Liver (tissue), 9 donors: Measurements from ENCODE around the gene USP24. TPM values are rescaled to one million over a fixed set of nuclear protein-coding genes. Genes with fewer than 3 reads are reported as not detected.

Experiments used
- DNase-seq: peaks from one replicate; pipeline ENCODE4 v3.0.0-alpha.2; 2017; ENCODE audit warnings: low spot score
- H3K27ac ChIP-seq, 2 donors: one replicate each; pipeline ENCODE4 v1.7.0; 2013; ENCODE audit warnings: inconsistent platforms in 2 of 2, low read length in 2 of 2, control low read depth in 1 of 2, low read depth in 1 of 2, mild to moderate bottlenecking in 1 of 2
- H3K27me3 ChIP-seq, 4 donors: one replicate each; pipeline versions ENCODE4 v1.6.1 to v1.7.0; 2013; ENCODE audit warnings: low read length in 3 of 4, inconsistent platforms in 1 of 4, mild to moderate bottlenecking in 1 of 4, moderate library complexity in 1 of 4; ENCODE audit not compliant: control insufficient read depth in 4 of 4, insufficient read depth in 4 of 4
- H3K36me3 ChIP-seq, 4 donors: one replicate each; pipeline versions ENCODE4 v1.6.1 to v1.7.0; 2013; ENCODE audit warnings: low read length in 3 of 4, mild to moderate bottlenecking in 3 of 4, low read depth in 1 of 4, moderate library complexity in 1 of 4; ENCODE audit not compliant: control insufficient read depth in 4 of 4, insufficient read depth in 3 of 4
- H3K4me1 ChIP-seq, 4 donors: one replicate each; pipeline versions ENCODE4 v1.6.1 to v1.7.0; 2013; ENCODE audit warnings: low read length in 3 of 4, mild to moderate bottlenecking in 3 of 4, moderate library complexity in 1 of 4; ENCODE audit not compliant: control insufficient read depth in 4 of 4, insufficient read depth in 4 of 4
- H3K4me3 ChIP-seq, 3 donors: one replicate each; pipeline versions ENCODE4 v1.6.1 to v1.7.0; 2013; ENCODE audit warnings: low read length in 3 of 3, control low read depth in 1 of 3, low read depth in 1 of 3, mild to moderate bottlenecking in 1 of 3
- H3K9ac ChIP-seq, 2 donors: one replicate each; pipeline ENCODE4 v1.7.0; 2013; ENCODE audit warnings: low read length in 2 of 2, mild to moderate bottlenecking in 2 of 2, moderate library complexity in 2 of 2, control low read depth in 1 of 2, low read depth in 1 of 2
- H3K9me3 ChIP-seq, 4 donors: one replicate each; pipeline versions ENCODE4 v1.6.1 to v1.7.0; 2013; ENCODE audit warnings: low read length in 3 of 4; ENCODE audit not compliant: control insufficient read depth in 4 of 4
- EGR1 ChIP-seq, 2 donors: IDR thresholded peaks; 2 replicates each; pipeline ENCODE4 v1.6.1; 2016 to 2018; ENCODE audit warnings: antibody characterized with exemption in 2 of 2, low read depth in 2 of 2
- GABPA ChIP-seq, 2 donors: IDR thresholded peaks in 1 of 2; conservative IDR thresholded peaks in 1 of 2; 2 replicates each; pipeline ENCODE4 v1.6.1; 2016; ENCODE audit warnings: antibody characterized with exemption in 2 of 2, mild to moderate bottlenecking in 1 of 2, moderate library complexity in 1 of 2
- HNF4A ChIP-seq, 2 donors: conservative IDR thresholded peaks; 2 replicates each; pipeline ENCODE4 v1.6.1; 2016; ENCODE audit warnings: antibody characterized with exemption in 2 of 2, mild to moderate bottlenecking in 2 of 2
- NR2F2 ChIP-seq: IDR thresholded peaks from 2 replicates; pipeline ENCODE4 v1.6.1; 2016; ENCODE audit warnings: antibody characterized with exemption
- RAD21 ChIP-seq, 2 donors: IDR thresholded peaks; 2 replicates each; pipeline ENCODE4 v1.6.1; 2016; ENCODE audit warnings: antibody characterized with exemption in 2 of 2, mild to moderate bottlenecking in 2 of 2
- SP1 ChIP-seq: IDR thresholded peaks from 2 replicates; pipeline ENCODE4 v1.6.1; 2018; ENCODE audit warnings: antibody characterized with exemption, mild to moderate bottlenecking
- TAF1 ChIP-seq: conservative IDR thresholded peaks from 2 replicates; pipeline ENCODE4 v1.6.1; 2016; ENCODE audit warnings: antibody characterized with exemption, mild to moderate bottlenecking
- WGBS: extraction: QIAGEN DNeasy Blood & Tissue Kit; methylation state at CpG from one replicate; pipeline ENCODE4 v1.1.7; 2013; 5-methylcytosine and 5-hydroxymethylcytosine counted together
- polyA plus RNA-seq, 2 donors: library from polyadenylated mRNA; stranded (reverse) in 1 of 2; unstranded in 1 of 2; fragments of 200-250 nt in 1 of 2; fragments of >200 nt in 1 of 2; fragmentation: Nextera tagmentation in 1 of 2; extraction: Ambion mirVana in 1 of 2; gene quantifications; one replicate each; pipeline versions ENCODE4 v1.2.1 to v1.2.3, GENCODE V29; 2013 to 2015
- total RNA-seq, 2 donors: library from RNA; depleted of rRNA; stranded (reverse); fragments of >200 nt; gene quantifications; one replicate each; pipeline ENCODE4 v1.2.3, GENCODE V29; 2014
- TF ChIP-seq, protein P1 (sequence below): fragments of 150-350 bp; IDR thresholded peaks from 2 replicates; pipeline ENCODE4 v1.5.1; 2017; ENCODE audit warnings: improper control_type of control experiment, low read depth, low read length; ENCODE audit not compliant: missing input control
- TF ChIP-seq, protein P2 (sequence below): IDR thresholded peaks from 2 replicates; pipeline ENCODE4 v1.6.1; 2016; ENCODE audit warnings: antibody characterized with exemption, mild to moderate bottlenecking
- TF ChIP-seq, protein P3 (sequence below): IDR thresholded peaks from 2 replicates; pipeline ENCODE4 v1.6.1; 2016; ENCODE audit warnings: antibody characterized with exemption
- TF ChIP-seq, protein P4 (sequence below): IDR thresholded peaks from 2 replicates; pipeline ENCODE4 v1.6.1; 2016; ENCODE audit warnings: antibody characterized with exemption
- donor health status: healthy.
- donor health status: healthy.
- donor health status: healthy.
- donor health status: healthy.
- donor health status: healthy.

The USP24 gene
- total and polyA plus RNA-seq, 4 donors: 7.0 to 75.8 (median 20.3) TPM

DNA sequence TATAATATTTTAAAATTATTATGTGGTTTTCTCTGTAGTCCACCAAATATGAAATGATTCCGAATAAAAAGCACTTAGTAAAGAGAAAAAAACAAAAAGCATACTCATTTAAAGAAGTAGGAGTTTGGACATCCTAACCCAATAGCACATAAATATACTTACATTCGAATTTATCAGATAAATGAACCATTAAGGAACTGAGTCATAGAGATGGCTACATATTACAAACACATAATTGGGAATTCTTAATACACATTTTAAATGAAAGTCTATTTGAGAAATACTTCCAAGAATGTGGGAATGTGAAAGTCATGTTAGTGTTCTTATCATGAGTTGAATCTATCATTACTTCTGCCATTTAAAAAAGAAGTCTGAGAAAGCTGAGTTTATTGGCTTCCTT lies 75.0 kb downstream of the USP24 start (continued):
- TF ChIP-seq SP1: no peak

DNA sequence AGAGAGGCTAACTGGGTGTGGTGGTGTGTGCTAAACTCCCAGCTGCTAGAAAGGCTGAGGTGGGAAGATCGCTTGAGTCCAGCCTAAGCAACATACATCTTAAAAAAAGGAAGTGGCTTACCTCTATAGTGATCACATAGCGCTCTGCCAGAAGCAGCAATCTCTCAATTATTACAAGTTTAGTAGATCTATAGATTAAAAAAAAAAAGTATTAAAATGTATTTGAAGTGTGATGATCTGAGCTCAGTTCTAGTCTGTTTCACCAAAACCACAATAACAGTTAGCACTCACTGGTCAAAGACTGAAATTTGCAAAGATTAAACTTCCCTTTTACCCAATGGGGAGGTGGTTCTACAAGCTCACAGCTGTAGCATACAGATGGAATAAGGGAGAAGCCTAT lies 76.3 kb downstream of the USP24 start:
- H3K9me3 ChIP-seq: no peaks in the 10 kb centered on the region
- 88% methylated on average over 2 of the region's 2 CpGs for WGBS
- TF ChIP-seq, protein P1, sequence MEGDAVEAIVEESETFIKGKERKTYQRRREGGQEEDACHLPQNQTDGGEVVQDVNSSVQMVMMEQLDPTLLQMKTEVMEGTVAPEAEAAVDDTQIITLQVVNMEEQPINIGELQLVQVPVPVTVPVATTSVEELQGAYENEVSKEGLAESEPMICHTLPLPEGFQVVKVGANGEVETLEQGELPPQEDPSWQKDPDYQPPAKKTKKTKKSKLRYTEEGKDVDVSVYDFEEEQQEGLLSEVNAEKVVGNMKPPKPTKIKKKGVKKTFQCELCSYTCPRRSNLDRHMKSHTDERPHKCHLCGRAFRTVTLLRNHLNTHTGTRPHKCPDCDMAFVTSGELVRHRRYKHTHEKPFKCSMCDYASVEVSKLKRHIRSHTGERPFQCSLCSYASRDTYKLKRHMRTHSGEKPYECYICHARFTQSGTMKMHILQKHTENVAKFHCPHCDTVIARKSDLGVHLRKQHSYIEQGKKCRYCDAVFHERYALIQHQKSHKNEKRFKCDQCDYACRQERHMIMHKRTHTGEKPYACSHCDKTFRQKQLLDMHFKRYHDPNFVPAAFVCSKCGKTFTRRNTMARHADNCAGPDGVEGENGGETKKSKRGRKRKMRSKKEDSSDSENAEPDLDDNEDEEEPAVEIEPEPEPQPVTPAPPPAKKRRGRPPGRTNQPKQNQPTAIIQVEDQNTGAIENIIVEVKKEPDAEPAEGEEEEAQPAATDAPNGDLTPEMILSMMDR: no peak
- TF ChIP-seq SP1 (no peak), TAF1 (no peak), HNF4A (conservative IDR thresholded peaks at IDR 0.05) (no peak), EGR1 (IDR thresholded peaks at IDR 0.05; ENCODE audit: low read depth in 2 of 2) (no peak), GABPA (IDR thresholded peaks at IDR 0.05 in 1 of 2, conservative IDR thresholded peaks at IDR 0.05 in 1 of 2) (no peak)
- TF ChIP-seq, protein P2, sequence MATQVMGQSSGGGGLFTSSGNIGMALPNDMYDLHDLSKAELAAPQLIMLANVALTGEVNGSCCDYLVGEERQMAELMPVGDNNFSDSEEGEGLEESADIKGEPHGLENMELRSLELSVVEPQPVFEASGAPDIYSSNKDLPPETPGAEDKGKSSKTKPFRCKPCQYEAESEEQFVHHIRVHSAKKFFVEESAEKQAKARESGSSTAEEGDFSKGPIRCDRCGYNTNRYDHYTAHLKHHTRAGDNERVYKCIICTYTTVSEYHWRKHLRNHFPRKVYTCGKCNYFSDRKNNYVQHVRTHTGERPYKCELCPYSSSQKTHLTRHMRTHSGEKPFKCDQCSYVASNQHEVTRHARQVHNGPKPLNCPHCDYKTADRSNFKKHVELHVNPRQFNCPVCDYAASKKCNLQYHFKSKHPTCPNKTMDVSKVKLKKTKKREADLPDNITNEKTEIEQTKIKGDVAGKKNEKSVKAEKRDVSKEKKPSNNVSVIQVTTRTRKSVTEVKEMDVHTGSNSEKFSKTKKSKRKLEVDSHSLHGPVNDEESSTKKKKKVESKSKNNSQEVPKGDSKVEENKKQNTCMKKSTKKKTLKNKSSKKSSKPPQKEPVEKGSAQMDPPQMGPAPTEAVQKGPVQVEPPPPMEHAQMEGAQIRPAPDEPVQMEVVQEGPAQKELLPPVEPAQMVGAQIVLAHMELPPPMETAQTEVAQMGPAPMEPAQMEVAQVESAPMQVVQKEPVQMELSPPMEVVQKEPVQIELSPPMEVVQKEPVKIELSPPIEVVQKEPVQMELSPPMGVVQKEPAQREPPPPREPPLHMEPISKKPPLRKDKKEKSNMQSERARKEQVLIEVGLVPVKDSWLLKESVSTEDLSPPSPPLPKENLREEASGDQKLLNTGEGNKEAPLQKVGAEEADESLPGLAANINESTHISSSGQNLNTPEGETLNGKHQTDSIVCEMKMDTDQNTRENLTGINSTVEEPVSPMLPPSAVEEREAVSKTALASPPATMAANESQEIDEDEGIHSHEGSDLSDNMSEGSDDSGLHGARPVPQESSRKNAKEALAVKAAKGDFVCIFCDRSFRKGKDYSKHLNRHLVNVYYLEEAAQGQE: no peak
- TF ChIP-seq, protein P3, sequence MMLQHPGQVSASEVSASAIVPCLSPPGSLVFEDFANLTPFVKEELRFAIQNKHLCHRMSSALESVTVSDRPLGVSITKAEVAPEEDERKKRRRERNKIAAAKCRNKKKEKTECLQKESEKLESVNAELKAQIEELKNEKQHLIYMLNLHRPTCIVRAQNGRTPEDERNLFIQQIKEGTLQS: no peak
- TF ChIP-seq, protein P4, sequence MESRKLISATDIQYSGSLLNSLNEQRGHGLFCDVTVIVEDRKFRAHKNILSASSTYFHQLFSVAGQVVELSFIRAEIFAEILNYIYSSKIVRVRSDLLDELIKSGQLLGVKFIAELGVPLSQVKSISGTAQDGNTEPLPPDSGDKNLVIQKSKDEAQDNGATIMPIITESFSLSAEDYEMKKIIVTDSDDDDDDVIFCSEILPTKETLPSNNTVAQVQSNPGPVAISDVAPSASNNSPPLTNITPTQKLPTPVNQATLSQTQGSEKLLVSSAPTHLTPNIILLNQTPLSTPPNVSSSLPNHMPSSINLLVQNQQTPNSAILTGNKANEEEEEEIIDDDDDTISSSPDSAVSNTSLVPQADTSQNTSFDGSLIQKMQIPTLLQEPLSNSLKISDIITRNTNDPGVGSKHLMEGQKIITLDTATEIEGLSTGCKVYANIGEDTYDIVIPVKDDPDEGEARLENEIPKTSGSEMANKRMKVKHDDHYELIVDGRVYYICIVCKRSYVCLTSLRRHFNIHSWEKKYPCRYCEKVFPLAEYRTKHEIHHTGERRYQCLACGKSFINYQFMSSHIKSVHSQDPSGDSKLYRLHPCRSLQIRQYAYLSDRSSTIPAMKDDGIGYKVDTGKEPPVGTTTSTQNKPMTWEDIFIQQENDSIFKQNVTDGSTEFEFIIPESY: no peak
- H3K27ac ChIP-seq: no peak overlapping the region
- no peak overlapping the region for H3K9ac ChIP-seq
- H3K4me1 ChIP-seq: peaks cover 0 to 6% (median 5%) of the 10 kb centered on the region in 4 donors
- H3K36me3 ChIP-seq: peaks cover 8 to 52% (median 35%) of the 10 kb centered on the region in 4 donors
- DNase-seq: no peak
- no peak overlapping the region for H3K4me3 ChIP-seq
- H3K27me3 ChIP-seq: no peaks in the 10 kb centered on the region

DNA sequence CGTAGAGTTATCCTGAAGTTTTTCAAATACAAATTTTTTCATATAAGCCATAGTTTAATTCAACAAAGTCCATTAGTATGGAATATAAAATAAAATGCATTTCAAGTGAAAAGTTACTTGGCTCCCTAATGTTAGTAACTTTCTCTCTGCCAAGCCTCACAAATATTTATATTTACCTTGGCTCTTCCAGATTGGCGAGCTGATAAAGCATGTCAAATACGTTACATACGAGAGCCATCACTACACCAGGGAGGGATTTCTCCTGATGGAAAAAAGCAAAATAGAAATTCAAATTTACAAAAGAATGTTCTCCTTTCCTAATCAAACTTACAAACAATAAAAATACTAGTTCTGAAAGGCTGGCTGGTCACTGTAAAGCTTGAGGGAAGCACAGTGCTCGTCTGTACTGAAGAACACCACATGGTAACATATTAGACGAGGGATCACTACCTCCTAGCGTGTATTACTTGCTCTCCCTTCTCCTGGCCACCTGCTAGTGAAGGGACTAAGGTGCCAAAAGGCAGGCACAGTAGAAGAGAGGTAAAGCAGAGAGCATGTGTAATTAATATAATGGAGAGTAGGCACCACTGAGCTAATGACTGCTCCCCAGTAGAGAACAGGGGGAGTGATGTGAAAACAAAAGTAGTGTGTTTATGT lies 80.9 kb downstream of the USP24 start:
- TF ChIP-seq NR2F2 (no peak), RAD21 (IDR thresholded peaks at IDR 0.05) (no peak)
- TF ChIP-seq, protein P2: no peak

More for the DNA sequence above, 80.9 kb downstream of the USP24 start:
- peaks cover 2 to 15% (median 12%) of the 10 kb centered on the region in 4 donors for H3K4me1 ChIP-seq
- no peaks in the 10 kb centered on the region for H3K9me3 ChIP-seq
- no peak overlapping the region for H3K9ac ChIP-seq
- no peak overlapping the region for H3K27ac ChIP-seq
- H3K36me3 ChIP-seq: peaks cover 10 to 49% (median 33%) of the 10 kb centered on the region in 4 donors
- no peaks in the 10 kb centered on the region for H3K27me3 ChIP-seq
- no peak for DNase-seq
- WGBS: 62% methylated on average over 7 of the region's 7 CpGs
- no peak overlapping the region for H3K4me3 ChIP-seq
